H9 (cell line): ENCODE data around the gene TGFBR1. TPM values are rescaled to one million over a fixed set of nuclear protein-coding genes. Genes with fewer than 3 reads are reported as not detected.

Experiments used
- DNase-seq: peaks from one replicate; pipeline ENCODE4 v3.0.0-alpha.2; 2017
- H2AFZ ChIP-seq: one replicate; pipeline ENCODE4 v1.6.1; 2013; ENCODE audit warnings: mild to moderate bottlenecking, low read length, control low read depth, moderate library complexity
- H2AK5ac ChIP-seq: 2 replicates; pipeline ENCODE4 v1.6.1; 2013; ENCODE audit warnings: low read length, control low read depth, mixed read lengths; ENCODE audit not compliant: insufficient read length
- H2BK120ac ChIP-seq: one replicate; pipeline ENCODE4 v1.6.1; 2013; ENCODE audit warnings: low read depth, mild to moderate bottlenecking, low read length, control low read depth, inconsistent platforms; ENCODE audit not compliant: poor library complexity, severe bottlenecking
- H2BK12ac ChIP-seq: 2 replicates; pipeline ENCODE4 v1.6.1; 2013; ENCODE audit warnings: low read length, control low read depth, mixed read lengths, low read depth; ENCODE audit not compliant: insufficient read length
- H2BK15ac ChIP-seq: 2 replicates; pipeline ENCODE4 v1.6.1; 2013; ENCODE audit warnings: low read depth, low read length, control low read depth
- H2BK20ac ChIP-seq: one replicate; pipeline ENCODE4 v1.6.1; 2013; ENCODE audit warnings: low read depth, mild to moderate bottlenecking, low read length, control low read depth, inconsistent platforms; ENCODE audit not compliant: poor library complexity, severe bottlenecking
- H2BK5ac ChIP-seq: 2 replicates; pipeline ENCODE4 v1.6.1; 2013; ENCODE audit warnings: low read length, control low read depth, mixed read lengths; ENCODE audit not compliant: insufficient read length
- H3K14ac ChIP-seq: 2 replicates; pipeline ENCODE4 v1.6.1; 2013; ENCODE audit warnings: low read length, control low read depth; ENCODE audit not compliant: insufficient read depth
- H3K18ac ChIP-seq: 2 replicates; pipeline ENCODE4 v1.6.1; 2013; ENCODE audit warnings: low read depth, mild to moderate bottlenecking, mixed read lengths, low read length, control low read depth; ENCODE audit not compliant: insufficient read length
- H3K23ac ChIP-seq: 2 replicates; pipeline ENCODE4 v1.6.1; 2013; ENCODE audit warnings: low read length, control low read depth, mixed read lengths, low read depth; ENCODE audit not compliant: insufficient read length
- H3K23me2 ChIP-seq: 2 replicates; pipeline ENCODE4 v1.6.1; 2013; ENCODE audit warnings: low read depth, mild to moderate bottlenecking, mixed read lengths, low read length, control low read depth; ENCODE audit not compliant: insufficient read length, poor library complexity, severe bottlenecking
- H3K27ac ChIP-seq: 2 replicates; pipeline ENCODE4 v1.5.1; 2013; ENCODE audit warnings: low read length, control low read depth, mixed read lengths, low read depth; ENCODE audit not compliant: insufficient read length
- H3K27me3 ChIP-seq: 2 replicates; pipeline ENCODE4 v1.6.1; 2013; ENCODE audit warnings: low read length, control low read depth, inconsistent platforms; ENCODE audit not compliant: insufficient read depth
- H3K4ac ChIP-seq: 2 replicates; pipeline ENCODE4 v1.6.1; 2013; ENCODE audit warnings: low read depth, mild to moderate bottlenecking, control low read depth, inconsistent platforms, low read length, moderate library complexity
- H3K4me1 ChIP-seq: 2 replicates; pipeline ENCODE4 v1.6.1; 2013; ENCODE audit warnings: low read length, control low read depth, inconsistent platforms; ENCODE audit not compliant: insufficient read depth
- H3K4me2 ChIP-seq: 2 replicates; pipeline ENCODE4 v1.6.1; 2013; ENCODE audit warnings: low read length, control low read depth, mixed read lengths; ENCODE audit not compliant: insufficient read length, insufficient read depth
- H3K56ac ChIP-seq: 2 replicates; pipeline ENCODE4 v1.6.1; 2013; ENCODE audit warnings: low read depth, mild to moderate bottlenecking, mixed read lengths, low read length, control low read depth; ENCODE audit not compliant: insufficient read length
- H3K79me1 ChIP-seq: 2 replicates; pipeline ENCODE4 v1.6.1; 2013; ENCODE audit warnings: low read depth, mild to moderate bottlenecking, moderate library complexity, low read length, control low read depth, inconsistent platforms; ENCODE audit not compliant: insufficient read depth, poor library complexity, severe bottlenecking
- H3K79me2 ChIP-seq: 2 replicates; pipeline ENCODE4 v1.6.1; 2013; ENCODE audit warnings: low read length, control low read depth, inconsistent platforms; ENCODE audit not compliant: insufficient read depth
- H3K9ac ChIP-seq: 2 replicates; pipeline ENCODE4 v1.6.1; 2013; ENCODE audit warnings: low read length, control low read depth, mixed read lengths; ENCODE audit not compliant: insufficient read length; ENCODE audit errors: extremely low read depth
- H3K9me3 ChIP-seq: one replicate; pipeline ENCODE4 v1.6.1; 2013; ENCODE audit warnings: low read depth, low read length, inconsistent platforms; ENCODE audit not compliant: control insufficient read depth
- H3T11ph ChIP-seq: one replicate; pipeline ENCODE4 v1.6.1; 2013; ENCODE audit warnings: mild to moderate bottlenecking, low read length, control low read depth, inconsistent platforms
- H4K20me1 ChIP-seq: one replicate; pipeline ENCODE4 v1.6.1; 2013; ENCODE audit not compliant: control insufficient read depth, insufficient read length, insufficient read depth
- H4K5ac ChIP-seq: 2 replicates; pipeline ENCODE4 v1.6.1; 2013; ENCODE audit warnings: low read depth, mild to moderate bottlenecking, mixed read lengths, low read length, control low read depth; ENCODE audit not compliant: insufficient read length
- H4K8ac ChIP-seq: replicated peaks from 2 replicates; pipeline ENCODE4 v1.6.1; 2013; ENCODE audit warnings: low read length, control low read depth, mixed read lengths, low read depth; ENCODE audit not compliant: insufficient read length
- H4K91ac ChIP-seq: 2 replicates; pipeline ENCODE4 v1.6.1; 2013; ENCODE audit warnings: low read depth, mild to moderate bottlenecking, moderate library complexity, mixed read lengths, low read length, control low read depth; ENCODE audit not compliant: insufficient read length
- H3K27ac Mint-ChIP-seq, 3 experiments: 2 replicates in 2 of 3; 3 replicates in 1 of 3; pipeline ENCODE4 v1.8.0; 2020 to 2021; ENCODE audit warnings: mixed read lengths in 3 of 3, mild to moderate bottlenecking in 1 of 3, moderate library complexity in 1 of 3
- H3K27me3 Mint-ChIP-seq: 2 replicates; pipeline ENCODE4 v1.8.0; 2021; ENCODE audit warnings: low read depth, mild to moderate bottlenecking, moderate library complexity, mixed read lengths
- H3K36me3 Mint-ChIP-seq, 3 experiments: 2 replicates in 2 of 3; 3 replicates in 1 of 3; pipeline ENCODE4 v1.8.0; 2020 to 2021; ENCODE audit warnings: low read depth in 3 of 3, mixed read lengths in 3 of 3; ENCODE audit not compliant: insufficient read depth in 1 of 3
- H3K4me1 Mint-ChIP-seq, 2 experiments: 2 replicates each; pipeline ENCODE4 v1.8.0; 2020; ENCODE audit warnings: mixed read lengths in 2 of 2
- H3K4me3 Mint-ChIP-seq, 2 experiments: 2 replicates in 1 of 2; 3 replicates in 1 of 2; pipeline ENCODE4 v1.8.0; 2020 to 2021; ENCODE audit warnings: mild to moderate bottlenecking in 2 of 2, mixed read lengths in 2 of 2, moderate library complexity in 1 of 2
- H3K9me3 Mint-ChIP-seq, 2 experiments: 2 replicates in 1 of 2; 3 replicates in 1 of 2; pipeline ENCODE4 v1.8.0; 2020; ENCODE audit warnings: mild to moderate bottlenecking in 2 of 2, mixed read lengths in 2 of 2, moderate library complexity in 1 of 2
- WGBS: extraction: QIAGEN DNeasy Blood & Tissue Kit; methylation state at CpG from one replicate; pipeline ENCODE4 v1.1.7; 2013; ENCODE audit warnings: missing lambda C conversion rate, low lambda C conversion rate, mixed read lengths; ENCODE audit not compliant: insufficient read length; ENCODE audit errors: extremely low coverage; 5-methylcytosine and 5-hydroxymethylcytosine counted together
- total RNA-seq: library from RNA; stranded (reverse); gene quantifications from 2 replicates; pipeline ENCODE4 v1.2.1, GENCODE V29; 2021
- TF ChIP-seq, protein P1 (sequence below): fragments of 200-600 bp; sonication (generic); conservative IDR thresholded peaks from 3 replicates; pipeline ENCODE4 v1.8.0; 2021; ENCODE audit warnings: antibody characterized with exemption, mild to moderate bottlenecking

The TGFBR1 gene
- total RNA-seq, 1 experiment from 2014 or later = 59.3 TPM

DNA sequence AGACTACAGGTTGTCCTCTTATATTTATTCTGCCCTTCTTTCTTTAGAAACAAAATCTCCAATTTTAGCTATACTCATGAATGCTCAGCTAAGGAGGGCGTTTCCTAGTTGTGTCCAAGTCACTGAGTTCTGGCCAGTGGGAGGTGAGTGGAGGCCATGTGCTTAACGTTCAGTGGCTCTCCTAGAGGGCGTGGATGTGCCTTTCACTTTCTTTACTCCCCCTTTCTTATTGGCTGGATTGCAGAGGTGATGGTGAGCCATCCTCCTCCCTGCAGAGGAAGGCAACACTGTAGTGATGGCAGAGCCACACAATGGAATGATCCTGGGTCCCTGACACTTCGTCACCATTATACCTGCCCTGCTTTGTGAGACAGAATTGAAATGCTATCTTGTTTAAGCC, 62.2 kb downstream of the TGFBR1 start:
- H3K14ac ChIP-seq = no peak overlapping the region
- H3K27me3 ChIP-seq = no peaks in the 10 kb centered on the region
- H3K56ac ChIP-seq = no peak overlapping the region
- no peak overlapping the region for H2BK5ac ChIP-seq
- TF ChIP-seq, protein P1, sequence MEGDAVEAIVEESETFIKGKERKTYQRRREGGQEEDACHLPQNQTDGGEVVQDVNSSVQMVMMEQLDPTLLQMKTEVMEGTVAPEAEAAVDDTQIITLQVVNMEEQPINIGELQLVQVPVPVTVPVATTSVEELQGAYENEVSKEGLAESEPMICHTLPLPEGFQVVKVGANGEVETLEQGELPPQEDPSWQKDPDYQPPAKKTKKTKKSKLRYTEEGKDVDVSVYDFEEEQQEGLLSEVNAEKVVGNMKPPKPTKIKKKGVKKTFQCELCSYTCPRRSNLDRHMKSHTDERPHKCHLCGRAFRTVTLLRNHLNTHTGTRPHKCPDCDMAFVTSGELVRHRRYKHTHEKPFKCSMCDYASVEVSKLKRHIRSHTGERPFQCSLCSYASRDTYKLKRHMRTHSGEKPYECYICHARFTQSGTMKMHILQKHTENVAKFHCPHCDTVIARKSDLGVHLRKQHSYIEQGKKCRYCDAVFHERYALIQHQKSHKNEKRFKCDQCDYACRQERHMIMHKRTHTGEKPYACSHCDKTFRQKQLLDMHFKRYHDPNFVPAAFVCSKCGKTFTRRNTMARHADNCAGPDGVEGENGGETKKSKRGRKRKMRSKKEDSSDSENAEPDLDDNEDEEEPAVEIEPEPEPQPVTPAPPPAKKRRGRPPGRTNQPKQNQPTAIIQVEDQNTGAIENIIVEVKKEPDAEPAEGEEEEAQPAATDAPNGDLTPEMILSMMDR = no peak
- no peaks in the 10 kb centered on the region for H3K23me2 ChIP-seq
- H4K91ac ChIP-seq = no peak overlapping the region
- no peak overlapping the region for H2BK20ac ChIP-seq
- Mint-ChIP-seq H3K27me3 (no peaks in the 10 kb centered on the region; the same call in 1 of the 2 replicates), H3K4me3 (no peak overlapping the region), H3K36me3 (no peaks in the 10 kb centered on the region), H3K27ac (no peak overlapping the region), H3K9me3 (peaks cover 0 to 2% of the 10 kb centered on the region in 2 experiments; a peak in 1 of 5 replicates), H3K4me1 (peaks cover 40 to 64% of the 10 kb centered on the region in 2 experiments)
- no peaks in the 10 kb centered on the region for H4K20me1 ChIP-seq
- no peak overlapping the region for H3K18ac ChIP-seq
- no peak overlapping the region for H3K4me2 ChIP-seq
- no peak overlapping the region for H3T11ph ChIP-seq
- no peak overlapping the region for H2BK120ac ChIP-seq
- H2AFZ ChIP-seq = no peak overlapping the region
- H4K5ac ChIP-seq = no peak overlapping the region
- WGBS = no CpG with 5 or more reads among the region's 4 CpGs
- H3K27ac ChIP-seq = no peak overlapping the region
- peaks cover 4% of the 10 kb centered on the region; the same call in 1 of the 2 replicates for H3K4me1 ChIP-seq
- H3K23ac ChIP-seq = no peak overlapping the region
- H3K9me3 ChIP-seq = no peaks in the 10 kb centered on the region
- no peak overlapping the region for H2BK15ac ChIP-seq
- no peak overlapping the region for H3K4ac ChIP-seq
- H3K79me1 ChIP-seq = no peaks in the 10 kb centered on the region
- no peak overlapping the region for H3K9ac ChIP-seq
- no peaks in the 10 kb centered on the region for H3K79me2 ChIP-seq
- H2BK12ac ChIP-seq = no peak overlapping the region
- no peak overlapping the region for H2AK5ac ChIP-seq
- no peak for DNase-seq
- no peak overlapping the region for H4K8ac ChIP-seq
